ENCODE data around the gene GBF1. TPM values are rescaled to one million over a fixed set of nuclear protein-coding genes. Genes with fewer than 3 reads are reported as not detected.

The GBF1 gene
- total and polyA plus RNA-seq, 2 donors (not counting 1 experiment from before 2014, with no cell fraction given) = 20.8 to 39.3 TPM

- H3K27me3 Mint-ChIP-seq = no peaks in the 10 kb centered on the region
- Histone ChIP-seq H4K20me1 (ENCODE audit: control insufficient read depth, insufficient read depth, low read length, poor library complexity, severe bottlenecking) (peaks cover 53% of the 10 kb centered on the region), H3K4me1 (ENCODE audit: control insufficient read depth in 2 of 2, insufficient read depth in 2 of 2, low read length in 2 of 2) (no peaks in the 10 kb centered on the region), H3K36me3 (replicated peaks in 1 of 2; ENCODE audit: control extremely low read depth in 1 of 2, control insufficient read depth in 1 of 2, extremely low read depth in 1 of 2, insufficient read depth in 2 of 2, low read length in 1 of 2) (peaks cover 0 to 11% of the 10 kb centered on the region in 2 experiments), H3K79me2 (ENCODE audit: control insufficient read depth, insufficient read depth, low read length) (peaks cover 73% of the 10 kb centered on the region), H3K27ac (ENCODE audit: low read length in 2 of 2) (no peak overlapping the region), H3K4me3 (ENCODE audit: control extremely low read depth in 1 of 5, extremely low read depth in 1 of 5, insufficient read depth in 1 of 5, low read depth in 2 of 5, low read length in 4 of 5) (no peak overlapping the region), H3K9ac (ENCODE audit: low read length) (no peak overlapping the region), H3K27me3 (replicated peaks in 1 of 4; ENCODE audit: control extremely low read depth in 1 of 4, control insufficient read depth in 3 of 4, insufficient read depth in 4 of 4, low read length in 3 of 4) (no peaks in the 10 kb centered on the region), H2AFZ (ENCODE audit: insufficient read depth, low read depth, low read length, poor library complexity, severe bottlenecking) (no peak overlapping the region), H3K9me3 (ENCODE audit: control extremely low read depth in 1 of 3, control insufficient read depth in 2 of 3, insufficient read depth in 1 of 3, low read length in 2 of 3) (no peaks in the 10 kb centered on the region), H3K4me2 (replicated peaks; ENCODE audit: low read depth, low read length, poor library complexity, severe bottlenecking) (no peak overlapping the region)
- CTCF ChIA-PET = no interaction called here
- intact Hi-C loops (cut with micrococcal nuclease) = no loop called here
- POLR2A ChIA-PET = no interaction called here
- H3K27ac Mint-ChIP-seq = no peak overlapping the region
- H3K9me3 Mint-ChIP-seq (ENCODE audit: insufficient read depth) = no peaks in the 10 kb centered on the region
- H3K4me1 Mint-ChIP-seq = peaks cover 13% of the 10 kb centered on the region
- DNase-seq = no peak
- H3K4me3 Mint-ChIP-seq = no peak overlapping the region
- ATAC-seq (ENCODE audit: low read depth) = no peak
- 100% methylated on average over 1 of the region's 1 CpG for WGBS (ENCODE audit: insufficient coverage)
- TF ChIP-seq EZH2 (IDR thresholded peaks at IDR 0.05; ENCODE audit: borderline replicate concordance, insufficient read depth, low read depth, low read length, poor library complexity, severe bottlenecking) = no peak
These were observed 28.7 kb downstream of the GBF1 start for GRCh38 chr10:102274062-102274461.

GRCh38 chr10:102275343-102275742 is 30.0 kb downstream of the GBF1 start:
- peaks cover 7 to 9% of the 10 kb centered on the region in 2 donors for H3K4me1 ChIP-seq (ENCODE audit: control insufficient read depth in 2 of 2, insufficient read depth in 2 of 2, low read length in 2 of 2)
- H3K9me3 Mint-ChIP-seq (ENCODE audit: insufficient read depth) = no peaks in the 10 kb centered on the region
- WGBS (ENCODE audit: insufficient coverage) = 100% methylated on average over 1 of the region's 2 CpGs
- H3K27me3 Mint-ChIP-seq = no peaks in the 10 kb centered on the region
- ATAC-seq (ENCODE audit: low read depth) (no peak), DNase-seq (no peak)
- peaks cover 21% of the 10 kb centered on the region for H3K4me1 Mint-ChIP-seq
- H3K27me3 ChIP-seq (replicated peaks in 1 of 4; ENCODE audit: control extremely low read depth in 1 of 4, control insufficient read depth in 3 of 4, insufficient read depth in 4 of 4, low read length in 3 of 4) = no peaks in the 10 kb centered on the region
- H3K4me3 ChIP-seq (ENCODE audit: control extremely low read depth in 1 of 5, extremely low read depth in 1 of 5, insufficient read depth in 1 of 5, low read depth in 2 of 5, low read length in 4 of 5) = no peak overlapping the region
- H3K4me3 Mint-ChIP-seq = no peak overlapping the region
- no peak overlapping the region for H2AFZ ChIP-seq (ENCODE audit: insufficient read depth, low read depth, low read length, poor library complexity, severe bottlenecking)
- POLR2A ChIA-PET = no interaction called here
- peaks cover 58% of the 10 kb centered on the region for H4K20me1 ChIP-seq (ENCODE audit: control insufficient read depth, insufficient read depth, low read length, poor library complexity, severe bottlenecking)
- H3K9ac ChIP-seq (ENCODE audit: low read length) = no peak overlapping the region
- peaks cover 69% of the 10 kb centered on the region for H3K79me2 ChIP-seq (ENCODE audit: control insufficient read depth, insufficient read depth, low read length)
- no peak overlapping the region for H3K4me2 ChIP-seq (replicated peaks; ENCODE audit: low read depth, low read length, poor library complexity, severe bottlenecking)
- CTCF ChIA-PET = interaction anchor here (0.6 to 0.7 kb wide), 2 partner anchors 310 to 1262 kb away, joined by 3 read pairs; no protein-coding TSS in a partner anchor
- H3K27ac Mint-ChIP-seq = no peak overlapping the region
- intact Hi-C loops (cut with micrococcal nuclease) = no loop called here
- H3K9me3 ChIP-seq (ENCODE audit: control extremely low read depth in 1 of 3, control insufficient read depth in 2 of 3, insufficient read depth in 1 of 3, low read length in 2 of 3) = no peaks in the 10 kb centered on the region
- H3K27ac ChIP-seq (ENCODE audit: low read length in 2 of 2) = no peak overlapping the region
- peaks cover 0 to 12% of the 10 kb centered on the region in 2 experiments for H3K36me3 ChIP-seq (replicated peaks in 1 of 2; ENCODE audit: control extremely low read depth in 1 of 2, control insufficient read depth in 1 of 2, extremely low read depth in 1 of 2, insufficient read depth in 2 of 2, low read length in 1 of 2)
- TF ChIP-seq, protein P1, sequence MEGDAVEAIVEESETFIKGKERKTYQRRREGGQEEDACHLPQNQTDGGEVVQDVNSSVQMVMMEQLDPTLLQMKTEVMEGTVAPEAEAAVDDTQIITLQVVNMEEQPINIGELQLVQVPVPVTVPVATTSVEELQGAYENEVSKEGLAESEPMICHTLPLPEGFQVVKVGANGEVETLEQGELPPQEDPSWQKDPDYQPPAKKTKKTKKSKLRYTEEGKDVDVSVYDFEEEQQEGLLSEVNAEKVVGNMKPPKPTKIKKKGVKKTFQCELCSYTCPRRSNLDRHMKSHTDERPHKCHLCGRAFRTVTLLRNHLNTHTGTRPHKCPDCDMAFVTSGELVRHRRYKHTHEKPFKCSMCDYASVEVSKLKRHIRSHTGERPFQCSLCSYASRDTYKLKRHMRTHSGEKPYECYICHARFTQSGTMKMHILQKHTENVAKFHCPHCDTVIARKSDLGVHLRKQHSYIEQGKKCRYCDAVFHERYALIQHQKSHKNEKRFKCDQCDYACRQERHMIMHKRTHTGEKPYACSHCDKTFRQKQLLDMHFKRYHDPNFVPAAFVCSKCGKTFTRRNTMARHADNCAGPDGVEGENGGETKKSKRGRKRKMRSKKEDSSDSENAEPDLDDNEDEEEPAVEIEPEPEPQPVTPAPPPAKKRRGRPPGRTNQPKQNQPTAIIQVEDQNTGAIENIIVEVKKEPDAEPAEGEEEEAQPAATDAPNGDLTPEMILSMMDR (IDR thresholded peaks at IDR 0.05) = no peak
- no peak for TF ChIP-seq EZH2 (IDR thresholded peaks at IDR 0.05; ENCODE audit: borderline replicate concordance, insufficient read depth, low read depth, low read length, poor library complexity, severe bottlenecking)
